MM.1S (cell line): ENCODE results near the gene GRK4.

Experiments
- DNase-seq: peaks from one replicate; pipeline ENCODE4 v3.0.0-alpha.2; 2015
- H2AFZ ChIP-seq: fragments of 300-600 bp; sonication (generic); 2 replicates; pipeline ENCODE4 v1.6.0; 2016; ENCODE audit warnings: antibody characterized with exemption, low read length
- H3F3A ChIP-seq: fragments of 300-600 bp; sonication (generic); 2 replicates; pipeline ENCODE4 v1.6.1; 2016; ENCODE audit warnings: mild to moderate bottlenecking, antibody characterized with exemption, low read length, moderate library complexity, mixed read lengths; ENCODE audit not compliant: insufficient read depth
- H3K27ac ChIP-seq: fragments of 300-600 bp; sonication (generic); 2 replicates; pipeline ENCODE4 v1.5.1; 2016; ENCODE audit warnings: mild to moderate bottlenecking, low read length
- H3K27me3 ChIP-seq: fragments of 300-600 bp; sonication (generic); replicated peaks from 2 replicates; pipeline ENCODE4 v1.6.0; 2016; ENCODE audit warnings: low read length; ENCODE audit not compliant: insufficient read depth
- H3K36me3 ChIP-seq: fragments of 300-600 bp; sonication (generic); replicated peaks from 2 replicates; pipeline ENCODE4 v1.6.1; 2016; ENCODE audit warnings: mild to moderate bottlenecking, low read length, mixed read lengths; ENCODE audit not compliant: insufficient read depth
- H3K4me1 ChIP-seq: fragments of 300-600 bp; sonication (generic); 2 replicates; pipeline ENCODE4 v1.6.1; 2016; ENCODE audit warnings: low read length, mixed read lengths
- H3K4me2 ChIP-seq: fragments of 300-600 bp; sonication (generic); 2 replicates; pipeline ENCODE4 v1.6.0; 2016; ENCODE audit warnings: low read depth, low read length
- H3K4me3 ChIP-seq: fragments of 300-600 bp; sonication (generic); 2 replicates; pipeline ENCODE4 v1.5.1; 2016; ENCODE audit warnings: low read length, mixed read lengths
- H3K79me2 ChIP-seq: fragments of 300-600 bp; sonication (generic); 2 replicates; pipeline ENCODE4 v1.6.1; 2016; ENCODE audit warnings: mixed run types, low read length, mixed read lengths
- H3K9ac ChIP-seq: fragments of 300-600 bp; sonication (generic); 2 replicates; pipeline ENCODE4 v1.6.1; 2016; ENCODE audit warnings: low read length, mixed read lengths
- H3K9me2 ChIP-seq: fragments of 300-600 bp; sonication (generic); replicated peaks from 2 replicates; pipeline ENCODE4 v1.6.1; 2016; ENCODE audit warnings: mild to moderate bottlenecking, low read length, mixed read lengths; ENCODE audit not compliant: insufficient read depth
- H3K9me3 ChIP-seq: fragments of 300-600 bp; sonication (generic); replicated peaks from 2 replicates; pipeline ENCODE4 v1.6.1; 2016; ENCODE audit warnings: mild to moderate bottlenecking, low read length, mixed read lengths; ENCODE audit not compliant: insufficient read depth
- H4K20me1 ChIP-seq: fragments of 300-600 bp; sonication (generic); 2 replicates; pipeline ENCODE4 v1.6.1; 2016; ENCODE audit warnings: mild to moderate bottlenecking, low read length, moderate library complexity, mixed read lengths; ENCODE audit not compliant: insufficient read depth
- EZH2 ChIP-seq: fragments of 300-600 bp; sonication (generic); optimal IDR thresholded peaks from 2 replicates; pipeline ENCODE3; 2017; ENCODE audit warnings: low read depth, mild to moderate bottlenecking, antibody characterized with exemption, low read length, mixed read lengths
- EZH2phosphoT487 ChIP-seq: fragments of 300-600 bp; sonication (generic); IDR thresholded peaks from 2 replicates; pipeline ENCODE4 v1.6.1; 2018; ENCODE audit warnings: antibody characterized with exemption, low read length
- TF ChIP-seq, protein P1 (sequence below): fragments of 300-600 bp; sonication (generic); IDR thresholded peaks from 2 replicates; pipeline ENCODE4 v1.5.1; 2016; ENCODE audit warnings: antibody characterized with exemption, low read length, mixed read lengths

Gene GRK4

GRCh38 chr4:2939383-2940243 is 23.8 kb upstream of the GRK4 start:
- no peaks in the 10 kb centered on the region for H4K20me1 ChIP-seq
- TF ChIP-seq, protein P1, sequence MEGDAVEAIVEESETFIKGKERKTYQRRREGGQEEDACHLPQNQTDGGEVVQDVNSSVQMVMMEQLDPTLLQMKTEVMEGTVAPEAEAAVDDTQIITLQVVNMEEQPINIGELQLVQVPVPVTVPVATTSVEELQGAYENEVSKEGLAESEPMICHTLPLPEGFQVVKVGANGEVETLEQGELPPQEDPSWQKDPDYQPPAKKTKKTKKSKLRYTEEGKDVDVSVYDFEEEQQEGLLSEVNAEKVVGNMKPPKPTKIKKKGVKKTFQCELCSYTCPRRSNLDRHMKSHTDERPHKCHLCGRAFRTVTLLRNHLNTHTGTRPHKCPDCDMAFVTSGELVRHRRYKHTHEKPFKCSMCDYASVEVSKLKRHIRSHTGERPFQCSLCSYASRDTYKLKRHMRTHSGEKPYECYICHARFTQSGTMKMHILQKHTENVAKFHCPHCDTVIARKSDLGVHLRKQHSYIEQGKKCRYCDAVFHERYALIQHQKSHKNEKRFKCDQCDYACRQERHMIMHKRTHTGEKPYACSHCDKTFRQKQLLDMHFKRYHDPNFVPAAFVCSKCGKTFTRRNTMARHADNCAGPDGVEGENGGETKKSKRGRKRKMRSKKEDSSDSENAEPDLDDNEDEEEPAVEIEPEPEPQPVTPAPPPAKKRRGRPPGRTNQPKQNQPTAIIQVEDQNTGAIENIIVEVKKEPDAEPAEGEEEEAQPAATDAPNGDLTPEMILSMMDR = no peak
- TF ChIP-seq EZH2 = no peak
- TF ChIP-seq EZH2phosphoT487 = no peak
- no peaks in the 10 kb centered on the region for H3K27me3 ChIP-seq
- peaks cover 3% of the 10 kb centered on the region; the same call in 1 of the 2 replicates for H3K36me3 ChIP-seq
- H3F3A ChIP-seq = peaks cover 18% of the 10 kb centered on the region; the same call in 1 of the 2 replicates
- H3K9ac ChIP-seq = no peak overlapping the region
- H3K4me1 ChIP-seq = peaks cover 8% of the 10 kb centered on the region; the same call in 1 of the 2 replicates
- no peak overlapping the region for H3K4me3 ChIP-seq
- H3K4me2 ChIP-seq = no peak overlapping the region
- no peaks in the 10 kb centered on the region for H3K9me3 ChIP-seq
- no peaks in the 10 kb centered on the region; the same call in 1 of the 2 replicates for H3K79me2 ChIP-seq
- no peak for DNase-seq
- no peaks in the 10 kb centered on the region for H3K9me2 ChIP-seq
- no peak overlapping the region for H3K27ac ChIP-seq
- no peak overlapping the region for H2AFZ ChIP-seq

GRCh38 chr4:2940267-2941137 is 22.9 kb upstream of the GRK4 start:
- no peaks in the 10 kb centered on the region for H3K9me3 ChIP-seq
- H3K9me2 ChIP-seq = no peaks in the 10 kb centered on the region
- no peaks in the 10 kb centered on the region for H4K20me1 ChIP-seq
- H3K27me3 ChIP-seq = no peaks in the 10 kb centered on the region
- no peak for DNase-seq
- no peak overlapping the region for H3K4me3 ChIP-seq
- TF ChIP-seq, protein P1 = no peak
- TF ChIP-seq EZH2phosphoT487 (no peak), EZH2 (no peak)
- no peaks in the 10 kb centered on the region; the same call in 1 of the 2 replicates for H3K79me2 ChIP-seq
- peaks cover 7% of the 10 kb centered on the region; the same call in 1 of the 2 replicates for H3K4me1 ChIP-seq
- H3F3A ChIP-seq = peaks cover 15% of the 10 kb centered on the region; the same call in 1 of the 2 replicates
- no peak overlapping the region for H3K4me2 ChIP-seq
- no peak overlapping the region for H2AFZ ChIP-seq
- no peak overlapping the region for H3K9ac ChIP-seq
- no peak overlapping the region for H3K27ac ChIP-seq
- peaks cover 3% of the 10 kb centered on the region; the same call in 1 of the 2 replicates for H3K36me3 ChIP-seq

- Histone ChIP-seq H3F3A (peaks cover 7% of the 10 kb centered on the region; the same call in 1 of the 2 replicates), H4K20me1 (no peaks in the 10 kb centered on the region), H3K36me3 (peaks cover 3% of the 10 kb centered on the region; the same call in 1 of the 2 replicates), H3K27me3 (no peaks in the 10 kb centered on the region), H3K9me3 (no peaks in the 10 kb centered on the region), H3K27ac (no peak overlapping the region), H3K79me2 (no peaks in the 10 kb centered on the region), H3K9ac (no peak overlapping the region), H2AFZ (no peak overlapping the region), H3K4me2 (no peak overlapping the region), H3K9me2 (no peaks in the 10 kb centered on the region), H3K4me3 (no peak overlapping the region), H3K4me1 (no peaks in the 10 kb centered on the region)
- TF ChIP-seq, protein P1 = no peak
- TF ChIP-seq EZH2phosphoT487 = no peak
- TF ChIP-seq EZH2 = no peak
- no peak for DNase-seq
These were observed 22.0 kb upstream of the GRK4 start for GRCh38 chr4:2941138-2942036.
